HepG2 (cell line): ENCODE data around the gene ARHGAP26. TPM values are rescaled to one million over a fixed set of nuclear protein-coding genes. Genes with fewer than 3 reads are reported as not detected.

Experiments used
- GFI1 ChIP-seq: sonication (generic); formaldehyde crosslinking; IDR thresholded peaks from 2 replicates; pipeline ENCODE4 v1.5.0; 2020; ENCODE audit warnings: missing genetic modification reagents, mild to moderate bottlenecking, borderline replicate concordance
- HNF4G ChIP-seq, 2 experiments: sonication (generic) in 1 of 2; formaldehyde crosslinking in 1 of 2; IDR thresholded peaks; 2 replicates each; pipeline versions ENCODE4 v1.4.0 to v1.6.1; 2011 to 2020; ENCODE audit warnings: borderline replicate concordance in 2 of 2, low read depth in 2 of 2, mild to moderate bottlenecking in 2 of 2, low read length in 1 of 2, missing genetic modification reagents in 1 of 2, moderate library complexity in 1 of 2
- JARID2 ChIP-seq: sonication (generic); formaldehyde crosslinking; IDR thresholded peaks from 2 replicates; pipeline ENCODE4 v1.8.1; 2023; ENCODE audit warnings: missing genetic modification reagents, inconsistent platforms; ENCODE audit not compliant: insufficient replicate concordance
- KMT2A ChIP-seq: sonication (generic); formaldehyde crosslinking; IDR thresholded peaks from 2 replicates; pipeline ENCODE4 v1.4.0; 2020; ENCODE audit warnings: missing genetic modification reagents
- LCORL ChIP-seq, 2 experiments: fragments of 450-650 bp in 1 of 2; sonication (generic) in 1 of 2; formaldehyde crosslinking in 1 of 2; IDR thresholded peaks; 2 replicates each; pipeline versions ENCODE4 v1.5.0 to v1.6.1; 2017 to 2020; ENCODE audit warnings: antibody characterized with exemption in 1 of 2, missing genetic modification reagents in 1 of 2
- NCOR1 ChIP-seq: fragments of 200-600 bp; sonication (generic); IDR thresholded peaks from 2 replicates; pipeline ENCODE4 v1.7.0; 2017; ENCODE audit warnings: antibody characterized with exemption, low read length, borderline replicate concordance
- NR2F2 ChIP-seq: IDR thresholded peaks from 2 replicates; pipeline ENCODE4 v1.6.1; 2012; ENCODE audit warnings: low read depth, inconsistent platforms, borderline replicate concordance
- NR2F6 ChIP-seq, 2 experiments: IDR thresholded peaks; 2 replicates each; pipeline ENCODE4 v1.6.1; 2016; ENCODE audit warnings: antibody characterized with exemption in 1 of 2, mild to moderate bottlenecking in 1 of 2
- POGZ ChIP-seq: sonication (generic); formaldehyde crosslinking; IDR thresholded peaks from 2 replicates; pipeline ENCODE4 v1.4.0; 2020; ENCODE audit warnings: mild to moderate bottlenecking, missing genetic modification reagents
- POLR2A ChIP-seq, 2 experiments: IDR thresholded peaks; 2 replicates each; pipeline ENCODE4 v1.6.1; 2011; ENCODE audit warnings: low read depth in 2 of 2, low read length in 2 of 2, mild to moderate bottlenecking in 1 of 2, moderate library complexity in 1 of 2; ENCODE audit not compliant: insufficient read depth in 1 of 2
- POLR2AphosphoS5 ChIP-seq: IDR thresholded peaks from 2 replicates; pipeline ENCODE4 v1.6.1; 2012; ENCODE audit warnings: low read depth, low read length
- RAD21 ChIP-seq: fragments of 450-650 bp; formaldehyde crosslinking; IDR thresholded peaks from 2 replicates; pipeline ENCODE4 v1.5.0; 2020; ENCODE audit warnings: mild to moderate bottlenecking
- SAP130 ChIP-seq: IDR thresholded peaks from 2 replicates; pipeline ENCODE4 v1.6.1; 2016; ENCODE audit warnings: low read depth
- STAG1 ChIP-seq: sonication (generic); formaldehyde crosslinking; IDR thresholded peaks from 2 replicates; pipeline ENCODE4 v1.4.0; 2020; ENCODE audit warnings: missing genetic modification reagents
- ZBTB20 ChIP-seq: sonication (generic); formaldehyde crosslinking; IDR thresholded peaks from 2 replicates; pipeline ENCODE4 v1.8.1; 2023; ENCODE audit warnings: missing genetic modification reagents, low read depth, mild to moderate bottlenecking, borderline replicate concordance
- ZMYM4 ChIP-seq: sonication (generic); formaldehyde crosslinking; IDR thresholded peaks from 2 replicates; pipeline ENCODE4 v1.8.1; 2023; ENCODE audit warnings: mild to moderate bottlenecking, missing genetic modification reagents
- ZNF558 ChIP-seq: sonication (generic); formaldehyde crosslinking; IDR thresholded peaks from 2 replicates; pipeline ENCODE4 v1.9.0; 2022; ENCODE audit warnings: mild to moderate bottlenecking, missing genetic modification reagents, borderline replicate concordance
- polyA plus RNA-seq, 8 experiments: library from polyadenylated mRNA; depleted of rRNA in 3 of 8; stranded (reverse) in 7 of 8; unstranded in 1 of 8; fragments of >200 nt; fragmentation: Illumina TruSeq in 4 of 8; extraction: Trizol in 4 of 8; gene quantifications; 2 replicates each; pipeline versions ENCODE4 v1.2.1 to v1.2.3, GENCODE V29; 2011 to 2016; ENCODE audit warnings: low read depth in 4 of 8, missing spikeins in 1 of 8, mixed read lengths in 1 of 8; ENCODE audit not compliant: insufficient read depth in 1 of 8
- total RNA-seq, 5 experiments: library from RNA; depleted of rRNA; stranded (reverse); fragments of >200 nt; fragmentation: Illumina TruSeq; extraction: Trizol; gene quantifications; 2 replicates each; pipeline ENCODE4 v1.2.3, GENCODE V29; 2016; ENCODE audit warnings: low read depth in 1 of 5
- TF ChIP-seq, protein P1 (sequence below): sonication (generic); formaldehyde crosslinking; IDR thresholded peaks from 2 replicates; pipeline ENCODE4 v1.5.1; 2020; ENCODE audit warnings: mild to moderate bottlenecking, missing genetic modification reagents, moderate library complexity
- TF ChIP-seq, protein P2 (sequence below): IDR thresholded peaks from 2 replicates; pipeline ENCODE4 v1.6.1; 2016
- TF ChIP-seq, protein P3 (sequence below): conservative IDR thresholded peaks from 2 replicates; pipeline ENCODE4 v1.6.1; 2018; ENCODE audit warnings: missing genetic modification reagents
- TF ChIP-seq, protein P4 (sequence below): sonication (generic); formaldehyde crosslinking; IDR thresholded peaks from 2 replicates; pipeline ENCODE4 v1.4.0; 2020; ENCODE audit warnings: missing genetic modification reagents

ARHGAP26 gene
- total and polyA plus RNA-seq, 2 of the 13 experiments (the other 11 are each of a cell fraction or from before 2014, with no cell fraction given), result 9.6 to 18.2 TPM

DNA sequence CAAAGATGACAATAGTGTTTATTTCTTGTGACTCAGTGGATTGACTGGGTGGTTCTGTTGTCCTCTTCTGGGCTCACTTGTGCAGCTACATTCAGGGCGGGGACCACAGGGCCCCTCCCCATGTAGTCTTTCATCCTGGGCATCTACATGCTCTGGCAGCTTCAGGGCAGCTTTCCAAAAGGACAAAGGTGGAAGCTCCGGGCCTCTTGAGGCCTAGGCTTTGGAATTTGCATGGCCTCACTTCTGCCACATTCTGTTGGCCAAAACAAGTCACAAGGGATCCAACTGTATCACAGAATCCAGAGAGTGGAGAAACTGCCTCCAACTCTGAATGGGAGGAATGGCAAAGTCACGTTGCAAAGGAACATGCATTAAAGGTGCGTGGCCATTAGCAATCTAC is 64.3 kb downstream of the ARHGAP26 start (continued):
- TF ChIP-seq, protein P1, sequence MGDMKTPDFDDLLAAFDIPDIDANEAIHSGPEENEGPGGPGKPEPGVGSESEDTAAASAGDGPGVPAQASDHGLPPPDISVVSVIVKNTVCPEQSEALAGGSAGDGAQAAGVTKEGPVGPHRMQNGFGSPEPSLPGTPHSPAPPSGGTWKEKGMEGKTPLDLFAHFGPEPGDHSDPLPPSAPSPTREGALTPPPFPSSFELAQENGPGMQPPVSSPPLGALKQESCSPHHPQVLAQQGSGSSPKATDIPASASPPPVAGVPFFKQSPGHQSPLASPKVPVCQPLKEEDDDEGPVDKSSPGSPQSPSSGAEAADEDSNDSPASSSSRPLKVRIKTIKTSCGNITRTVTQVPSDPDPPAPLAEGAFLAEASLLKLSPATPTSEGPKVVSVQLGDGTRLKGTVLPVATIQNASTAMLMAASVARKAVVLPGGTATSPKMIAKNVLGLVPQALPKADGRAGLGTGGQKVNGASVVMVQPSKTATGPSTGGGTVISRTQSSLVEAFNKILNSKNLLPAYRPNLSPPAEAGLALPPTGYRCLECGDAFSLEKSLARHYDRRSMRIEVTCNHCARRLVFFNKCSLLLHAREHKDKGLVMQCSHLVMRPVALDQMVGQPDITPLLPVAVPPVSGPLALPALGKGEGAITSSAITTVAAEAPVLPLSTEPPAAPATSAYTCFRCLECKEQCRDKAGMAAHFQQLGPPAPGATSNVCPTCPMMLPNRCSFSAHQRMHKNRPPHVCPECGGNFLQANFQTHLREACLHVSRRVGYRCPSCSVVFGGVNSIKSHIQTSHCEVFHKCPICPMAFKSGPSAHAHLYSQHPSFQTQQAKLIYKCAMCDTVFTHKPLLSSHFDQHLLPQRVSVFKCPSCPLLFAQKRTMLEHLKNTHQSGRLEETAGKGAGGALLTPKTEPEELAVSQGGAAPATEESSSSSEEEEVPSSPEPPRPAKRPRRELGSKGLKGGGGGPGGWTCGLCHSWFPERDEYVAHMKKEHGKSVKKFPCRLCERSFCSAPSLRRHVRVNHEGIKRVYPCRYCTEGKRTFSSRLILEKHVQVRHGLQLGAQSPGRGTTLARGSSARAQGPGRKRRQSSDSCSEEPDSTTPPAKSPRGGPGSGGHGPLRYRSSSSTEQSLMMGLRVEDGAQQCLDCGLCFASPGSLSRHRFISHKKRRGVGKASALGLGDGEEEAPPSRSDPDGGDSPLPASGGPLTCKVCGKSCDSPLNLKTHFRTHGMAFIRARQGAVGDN, result peak; percentile 31; the same call in 1 of the 2 replicates
- TF ChIP-seq, protein P2, sequence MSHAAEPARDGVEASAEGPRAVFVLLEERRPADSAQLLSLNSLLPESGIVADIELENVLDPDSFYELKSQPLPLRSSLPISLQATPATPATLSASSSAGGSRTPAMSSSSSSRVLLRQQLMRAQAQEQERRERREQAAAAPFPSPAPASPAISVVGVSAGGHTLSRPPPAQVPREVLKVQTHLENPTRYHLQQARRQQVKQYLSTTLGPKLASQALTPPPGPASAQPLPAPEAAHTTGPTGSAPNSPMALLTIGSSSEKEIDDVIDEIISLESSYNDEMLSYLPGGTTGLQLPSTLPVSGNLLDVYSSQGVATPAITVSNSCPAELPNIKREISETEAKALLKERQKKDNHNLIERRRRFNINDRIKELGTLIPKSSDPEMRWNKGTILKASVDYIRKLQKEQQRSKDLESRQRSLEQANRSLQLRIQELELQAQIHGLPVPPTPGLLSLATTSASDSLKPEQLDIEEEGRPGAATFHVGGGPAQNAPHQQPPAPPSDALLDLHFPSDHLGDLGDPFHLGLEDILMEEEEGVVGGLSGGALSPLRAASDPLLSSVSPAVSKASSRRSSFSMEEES (CRISPR knock-in tag), result no peak
- TF ChIP-seq POLR2A (IDR thresholded peaks at IDR 0.05; ENCODE audit: insufficient read depth in 1 of 2, low read depth in 2 of 2, low read length in 2 of 2) (0 out of 4 replicates have a peak, but pooled peaks of 1 of the 2 experiments have one; percentile 17), LCORL (IDR thresholded peaks at IDR 0.05) (no peak), LCORL (CRISPR knock-in tag; IDR thresholded peaks at IDR 0.05) (0 out of 2 replicates have a peak, but pooled peaks have one; percentile 34), SAP130 (CRISPR knock-in tag) (peak; percentile 20; the same call in 1 of the 2 replicates), ZNF558 (CRISPR knock-in tag) (no peak), ZMYM4 (peak; percentile 73), JARID2 (no peak), NR2F2 (peak; percentile 23; the same call in 1 of the 2 replicates), KMT2A (CRISPR knock-in tag) (peak; percentile 38; the same call in 1 of the 2 replicates), POGZ (CRISPR knock-in tag) (0 out of 2 replicates have a peak, but pooled peaks have one; percentile 40), HNF4G (IDR thresholded peaks at IDR 0.05; ENCODE audit: borderline replicate concordance, low read depth, low read length) (peak; percentile 87), HNF4G (CRISPR knock-in tag; IDR thresholded peaks at IDR 0.05; ENCODE audit: borderline replicate concordance, low read depth) (no peak), NR2F6 (IDR thresholded peaks at IDR 0.05) (no peak), NR2F6 (CRISPR knock-in tag; IDR thresholded peaks at IDR 0.05) (peak; percentile 7; the same call in 1 of the 2 replicates), RAD21 (CRISPR knock-in tag) (peak; percentile 18), STAG1 (CRISPR knock-in tag) (peak; percentile 7; the same call in 1 of the 2 replicates), GFI1 (CRISPR knock-in tag) (0 out of 2 replicates have a peak, but pooled peaks have one; percentile 11), NCOR1 (peak; percentile 72; the same call in 1 of the 2 replicates), ZBTB20 (CRISPR knock-in tag) (no peak), POLR2AphosphoS5 (0 out of 2 replicates have a peak, but pooled peaks have one; percentile 20)
- TF ChIP-seq, protein P3, sequence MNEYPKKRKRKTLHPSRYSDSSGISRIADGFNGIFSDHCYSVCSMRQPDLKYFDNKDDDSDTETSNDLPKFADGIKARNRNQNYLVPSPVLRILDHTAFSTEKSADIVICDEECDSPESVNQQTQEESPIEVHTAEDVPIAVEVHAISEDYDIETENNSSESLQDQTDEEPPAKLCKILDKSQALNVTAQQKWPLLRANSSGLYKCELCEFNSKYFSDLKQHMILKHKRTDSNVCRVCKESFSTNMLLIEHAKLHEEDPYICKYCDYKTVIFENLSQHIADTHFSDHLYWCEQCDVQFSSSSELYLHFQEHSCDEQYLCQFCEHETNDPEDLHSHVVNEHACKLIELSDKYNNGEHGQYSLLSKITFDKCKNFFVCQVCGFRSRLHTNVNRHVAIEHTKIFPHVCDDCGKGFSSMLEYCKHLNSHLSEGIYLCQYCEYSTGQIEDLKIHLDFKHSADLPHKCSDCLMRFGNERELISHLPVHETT (CRISPR knock-in tag), result no peak
- TF ChIP-seq, protein P4, sequence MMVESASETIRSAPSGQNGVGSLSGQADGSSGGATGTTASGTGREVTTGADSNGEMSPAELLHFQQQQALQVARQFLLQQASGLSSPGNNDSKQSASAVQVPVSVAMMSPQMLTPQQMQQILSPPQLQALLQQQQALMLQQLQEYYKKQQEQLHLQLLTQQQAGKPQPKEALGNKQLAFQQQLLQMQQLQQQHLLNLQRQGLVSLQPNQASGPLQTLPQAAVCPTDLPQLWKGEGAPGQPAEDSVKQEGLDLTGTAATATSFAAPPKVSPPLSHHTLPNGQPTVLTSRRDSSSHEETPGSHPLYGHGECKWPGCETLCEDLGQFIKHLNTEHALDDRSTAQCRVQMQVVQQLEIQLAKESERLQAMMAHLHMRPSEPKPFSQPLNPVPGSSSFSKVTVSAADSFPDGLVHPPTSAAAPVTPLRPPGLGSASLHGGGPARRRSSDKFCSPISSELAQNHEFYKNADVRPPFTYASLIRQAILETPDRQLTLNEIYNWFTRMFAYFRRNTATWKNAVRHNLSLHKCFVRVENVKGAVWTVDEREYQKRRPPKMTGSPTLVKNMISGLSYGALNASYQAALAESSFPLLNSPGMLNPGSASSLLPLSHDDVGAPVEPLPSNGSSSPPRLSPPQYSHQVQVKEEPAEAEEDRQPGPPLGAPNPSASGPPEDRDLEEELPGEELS (CRISPR knock-in tag), result peak; percentile 55
